ENCODE measurements around the gene HELB.

HELB gene

GRCh38 chr12:66304296-66304900 is 2.1 kb downstream of the HELB start:
- DNase-seq: peak; percentile 19

GRCh38 chr12:66309606-66310005 is 7.3 kb downstream of the HELB start:
- no peak for DNase-seq

DNA sequence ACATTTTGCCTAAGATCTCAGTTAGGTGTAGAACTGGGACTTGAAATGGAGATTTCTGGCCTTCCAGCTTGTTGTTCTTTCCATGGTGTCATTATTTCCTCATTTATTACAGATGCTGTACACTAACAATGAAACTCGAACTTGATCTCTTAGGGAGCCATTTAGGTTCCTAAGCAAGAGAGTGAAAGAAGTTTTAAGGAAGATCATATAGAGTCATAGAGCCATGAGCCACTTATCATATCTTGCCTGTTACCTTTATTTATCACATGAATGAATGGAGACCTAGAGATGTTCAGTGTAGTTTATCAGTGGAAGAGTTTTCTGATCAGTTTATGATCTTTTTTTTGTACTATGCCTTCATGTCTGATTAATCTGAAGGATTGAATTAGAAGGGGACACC is 9.9 kb downstream of the HELB start:
- no peak for DNase-seq

DNA sequence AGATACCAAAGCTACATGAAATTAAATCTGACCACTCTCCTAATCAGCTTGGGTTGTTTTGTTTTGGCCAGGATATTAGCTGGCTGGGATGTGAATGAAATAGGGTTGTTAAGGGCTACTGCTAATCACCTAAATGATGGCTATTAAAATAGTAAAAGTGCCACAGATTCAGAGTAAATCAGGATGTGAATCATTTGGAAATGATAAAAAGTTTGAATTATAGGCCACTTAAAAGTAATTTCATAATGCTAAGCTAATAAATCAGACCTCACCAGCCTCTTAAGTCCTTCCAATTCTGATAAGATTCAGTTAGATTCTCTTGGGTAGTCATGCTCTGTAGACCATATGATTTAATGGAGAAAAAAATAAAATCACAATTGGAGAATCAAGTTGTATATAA is 12.0 kb downstream of the HELB start:
- no peak for DNase-seq

- no peak for DNase-seq
Observed at GRCh38 chr12:66319266-66319954, 17.1 kb downstream of the HELB start.

DNA sequence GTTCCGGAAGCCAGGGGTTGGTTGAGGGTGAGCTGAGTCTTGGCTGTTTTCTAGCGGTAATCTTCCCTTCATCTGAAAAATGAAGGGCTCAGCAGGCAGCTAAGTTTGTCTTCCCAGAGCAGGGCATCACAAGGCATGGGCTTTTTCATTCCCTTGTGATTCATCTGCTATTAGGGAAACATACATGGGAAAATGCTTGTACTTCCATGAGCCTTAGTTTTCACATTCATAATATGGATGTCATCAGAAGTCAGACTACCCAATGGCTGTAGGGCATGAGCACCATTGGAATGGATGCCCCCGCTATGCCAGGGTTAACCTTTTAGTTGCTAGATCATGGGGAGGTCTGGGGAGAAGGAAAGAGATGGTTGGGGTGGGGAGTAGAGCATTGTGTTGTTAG is 18.7 kb downstream of the HELB start:
- no peak for DNase-seq

- no peak for DNase-seq
Observed at GRCh38 chr12:66321435-66321834, 19.1 kb downstream of the HELB start.

DNA sequence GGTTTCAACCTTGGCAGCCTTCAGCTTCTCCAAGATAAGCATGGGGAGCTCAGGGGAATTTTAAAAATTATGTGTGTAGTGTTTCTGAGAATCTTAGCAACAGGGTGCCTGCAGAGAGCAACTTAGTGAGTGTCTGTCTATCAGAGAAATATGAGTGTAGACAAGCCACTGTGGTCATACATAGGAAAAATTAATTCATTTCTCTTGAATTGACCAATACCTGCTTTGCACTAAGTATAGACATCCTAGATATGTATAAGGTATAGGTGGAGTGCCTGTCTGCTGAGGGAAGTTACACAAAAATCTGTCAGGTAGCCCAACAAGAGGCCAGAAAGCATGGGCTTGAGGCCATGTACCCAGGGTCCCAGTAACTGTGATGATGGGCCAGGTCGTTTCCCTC is 20.7 kb downstream of the HELB start:
- DNase-seq: no peak

DNA sequence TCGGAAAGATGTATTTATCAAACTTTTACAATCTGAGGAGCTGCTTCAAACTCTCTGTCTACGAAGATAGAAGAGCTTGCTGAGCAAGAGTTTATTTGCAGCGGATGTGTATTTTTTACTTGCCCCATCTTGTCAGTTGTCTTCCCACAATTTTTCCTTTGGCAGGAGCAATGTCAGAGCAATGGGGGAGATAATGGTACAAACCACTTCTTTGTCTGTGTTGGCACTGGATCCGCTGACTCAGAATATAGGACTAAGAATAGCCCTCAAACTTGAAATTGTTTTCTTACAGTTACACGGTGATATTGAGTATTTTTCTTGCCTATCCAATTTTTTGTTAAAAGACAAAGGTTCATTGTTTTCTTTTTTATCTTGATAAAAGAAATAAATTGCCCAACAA is 27.6 kb downstream of the HELB start:
- DNase-seq: no peak

- DNase-seq: no peak
Observed at GRCh38 chr12:66331016-66331415, 28.7 kb downstream of the HELB start.

DNA sequence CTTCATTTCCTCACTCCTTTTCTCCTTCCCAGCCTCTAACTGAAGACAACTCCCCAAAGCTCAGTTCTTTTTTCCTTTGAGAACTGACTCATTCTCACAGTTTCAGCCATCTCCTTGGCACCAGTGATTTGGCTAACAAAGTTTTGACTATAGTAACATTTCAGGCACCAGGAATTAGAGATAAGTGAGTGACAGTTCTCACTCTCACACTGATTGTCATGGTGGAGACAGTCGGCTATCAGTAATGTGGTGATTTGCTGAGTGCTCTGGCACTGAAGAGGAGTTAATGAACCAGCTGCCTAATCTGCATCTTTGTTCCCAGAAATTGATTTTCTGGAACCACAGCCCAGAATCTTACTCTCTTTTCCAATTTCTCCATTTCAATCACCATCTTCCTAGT is 29.5 kb downstream of the HELB start:
- DNase-seq: peak; percentile 30

- DNase-seq: no peak
Observed at GRCh38 chr12:66335746-66336145, 33.5 kb downstream of the HELB start.

GRCh38 chr12:66337381-66338010 is 35.2 kb downstream of the HELB start:
- DNase-seq: peak; percentile 86

- no peak for DNase-seq
Observed at GRCh38 chr12:66340131-66340530, 37.8 kb downstream of the HELB start.

DNA sequence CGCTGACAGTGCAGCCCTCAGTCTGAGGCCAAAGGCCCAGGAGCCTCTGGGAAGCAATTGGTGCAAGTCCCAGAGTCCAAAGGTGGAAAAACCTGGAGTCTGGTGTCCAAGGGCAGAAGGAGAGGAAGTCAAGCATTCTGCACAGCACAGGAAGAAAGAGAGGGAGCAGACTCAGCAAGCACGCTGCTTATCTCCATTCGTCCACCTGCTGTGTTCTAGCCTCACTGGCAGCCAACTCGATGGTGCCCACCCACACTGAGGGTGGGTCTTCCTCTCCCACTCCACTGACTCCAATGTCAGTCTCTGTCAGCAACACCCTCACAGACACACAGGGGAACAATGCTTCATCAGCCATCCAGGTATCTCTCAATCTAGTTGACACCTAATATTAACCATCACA is 38.8 kb downstream of the HELB start:
- peak; percentile 84 for DNase-seq

DNA sequence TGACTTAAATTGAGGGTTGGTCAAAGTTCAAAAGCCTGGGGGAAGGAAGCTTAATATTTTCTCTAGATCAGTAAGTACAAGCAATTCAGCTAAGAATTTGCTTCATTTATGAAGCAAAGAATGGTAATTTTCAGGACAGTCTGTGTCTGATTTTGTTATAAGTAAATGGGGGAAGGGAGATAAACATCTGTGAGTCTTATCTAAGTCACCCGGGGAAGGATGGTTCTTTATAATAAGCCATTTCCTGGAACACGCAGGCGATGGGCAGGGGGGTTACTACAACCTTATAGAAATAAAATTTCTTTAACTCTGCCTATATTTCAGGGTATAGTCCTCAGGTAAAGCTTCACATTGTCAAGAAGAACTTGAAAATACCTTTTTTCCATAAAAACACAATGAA is 42.9 kb downstream of the HELB start:
- peak; percentile 67 for DNase-seq

DNA sequence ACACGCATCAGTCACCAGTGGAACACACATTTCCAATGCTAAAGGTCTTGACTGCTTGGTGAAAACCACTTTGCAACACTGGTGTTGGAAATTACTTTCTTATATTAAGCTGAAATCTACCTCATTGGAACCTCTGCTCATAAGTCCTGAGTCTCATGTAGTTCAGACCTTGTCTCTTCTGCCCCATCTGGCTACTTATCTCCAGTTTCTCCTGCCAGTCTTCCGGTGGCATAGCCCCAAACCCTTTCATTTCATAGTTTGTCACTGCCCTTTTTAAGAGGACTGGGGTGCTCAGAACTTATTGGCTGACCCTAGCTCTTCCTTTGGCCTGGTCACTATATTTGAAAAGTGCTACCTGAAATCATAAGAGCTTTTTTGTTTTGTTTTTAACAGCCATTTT is 43.7 kb downstream of the HELB start:
- DNase-seq: peak; percentile 86

GRCh38 chr12:66351301-66351700 is 49.0 kb downstream of the HELB start:
- no peak for DNase-seq

DNA sequence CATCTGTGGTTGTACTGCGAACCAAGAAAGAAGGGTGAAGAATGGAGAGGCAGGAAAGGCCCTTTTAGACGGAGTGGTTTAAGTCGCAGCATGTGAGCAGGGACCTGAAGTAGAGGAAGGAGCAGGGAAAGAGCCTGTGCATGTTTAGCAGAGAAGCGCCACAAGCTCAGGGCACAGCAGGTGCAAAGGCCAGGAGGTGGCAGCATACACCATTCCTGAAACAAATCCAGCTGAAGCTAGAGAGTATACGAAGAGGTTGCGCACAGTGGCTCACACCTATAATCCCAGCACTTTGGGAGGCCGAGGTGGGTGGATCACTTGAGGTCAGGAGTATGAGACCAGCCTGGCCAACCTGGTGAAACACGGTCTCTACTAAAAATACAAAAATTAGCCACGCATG is 49.9 kb downstream of the HELB start:
- peak; percentile 46 for DNase-seq

- no peak for DNase-seq
Observed at GRCh38 chr12:66352899-66353298, 50.6 kb downstream of the HELB start.

DNA sequence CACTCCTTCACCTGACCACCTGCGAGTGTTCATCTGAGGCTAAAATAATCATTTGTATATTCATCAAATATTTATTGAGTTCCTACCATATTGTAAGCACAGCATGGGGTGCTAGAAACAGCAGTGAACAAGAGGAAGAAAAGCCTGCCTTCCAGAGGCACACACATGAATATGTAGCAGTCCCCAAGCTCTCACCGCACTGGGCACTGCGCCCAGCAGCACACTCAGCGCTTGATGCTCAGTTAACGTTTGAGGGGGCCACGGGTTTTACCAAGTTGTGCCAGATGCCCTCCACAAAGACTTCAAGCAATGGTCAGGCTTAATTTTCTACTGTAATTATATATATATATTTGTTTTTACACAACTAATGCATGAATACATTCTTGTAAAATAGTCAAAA is 52.0 kb downstream of the HELB start:
- DNase-seq: no peak

DNA sequence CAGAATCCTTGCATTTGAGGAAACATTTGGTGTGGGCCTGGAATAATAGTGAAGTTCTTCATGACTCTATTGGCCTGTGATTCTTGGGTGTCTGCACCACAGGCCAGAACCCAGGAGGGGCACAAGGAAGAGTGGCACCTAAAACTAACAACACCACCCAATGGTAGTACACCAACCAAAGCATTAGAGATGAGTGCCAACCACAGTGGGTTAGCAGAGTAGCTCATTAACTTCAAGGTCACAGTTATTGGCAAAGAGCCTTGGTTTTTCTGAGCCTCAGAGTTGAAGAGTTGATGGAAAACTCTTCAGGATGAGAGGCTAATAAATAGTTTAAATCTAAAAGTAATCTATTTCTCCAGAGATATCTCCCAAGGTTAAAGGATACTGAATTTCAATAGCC is 57.0 kb downstream of the HELB start:
- DNase-seq: no peak

DNA sequence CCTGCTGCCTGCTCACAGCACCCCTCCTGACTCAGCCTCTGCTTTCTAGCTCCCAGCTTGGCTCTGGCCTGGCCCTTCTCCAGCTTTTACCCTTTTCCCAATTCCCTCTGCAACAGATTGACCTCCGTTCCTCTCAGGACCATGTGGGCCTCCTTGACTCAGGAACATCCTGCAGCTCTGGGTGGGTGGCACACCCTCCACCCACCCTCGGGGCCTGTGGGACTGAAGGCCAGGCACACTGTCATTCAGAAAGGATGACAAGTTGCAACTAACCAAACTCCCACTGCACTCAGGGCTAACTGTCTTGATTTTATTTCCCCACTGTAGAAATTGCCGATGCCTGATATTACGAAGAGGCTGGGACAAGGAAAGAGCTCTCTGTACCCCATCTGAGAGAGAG is 59.4 kb downstream of the HELB start:
- no peak for DNase-seq

- DNase-seq: no peak
Observed at GRCh38 chr12:66365718-66366490, 63.6 kb downstream of the HELB start.

Measured in hematopoietic multipotent progenitor cell treated with erythropoietin and hydrocortisone succinate and interleukin-3 and kit ligand, for 8 days (in vitro differentiated cells).